HG03108 (cell line): ENCODE data around the gene CST7.
A peak's percentile ranks its signal among the peaks of the same experiment; 100 is the strongest.
"Not testable (repeated sequence)": the region's sequence is repeated elsewhere in the genome, so short reads cannot be mapped to it uniquely, and the experiment has no call there.

Experiments used
- ATAC-seq: cut with Tn5 transposase; IDR thresholded peaks from one replicate; pipeline ENCODE4 v1.9.1; 2021; ENCODE audit warnings: moderate library complexity; ENCODE audit not compliant: unreplicated experiment

The CST7 gene

GRCh38 chr20:24948939-24949679 lies at the start of gene CST7:
Gene CST7 (plus strand): TSS chr20:24949269. CDS start chr20:24949506, 237 bp downstream.
- peak; percentile 74 for ATAC-seq

DNA sequence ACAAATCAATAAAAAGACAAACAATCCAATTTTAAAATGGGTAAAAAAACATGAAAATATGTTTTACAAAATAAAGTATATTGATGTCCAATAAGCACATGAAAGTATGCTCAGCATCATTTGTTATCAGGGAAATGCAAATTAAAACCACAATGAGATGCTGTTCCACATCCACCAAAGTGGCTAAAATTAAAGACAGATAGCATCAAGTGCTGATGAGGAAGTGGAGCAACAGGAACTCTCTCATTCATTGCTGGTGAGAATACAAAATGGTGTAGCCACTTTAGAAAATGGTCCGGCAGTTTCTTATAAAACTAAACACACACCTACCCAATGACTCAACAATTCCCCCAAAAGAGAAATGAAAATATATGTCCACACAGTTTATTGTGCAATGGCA lies 42.3 kb upstream of the CST7 start:
- ATAC-seq, result no peak

DNA sequence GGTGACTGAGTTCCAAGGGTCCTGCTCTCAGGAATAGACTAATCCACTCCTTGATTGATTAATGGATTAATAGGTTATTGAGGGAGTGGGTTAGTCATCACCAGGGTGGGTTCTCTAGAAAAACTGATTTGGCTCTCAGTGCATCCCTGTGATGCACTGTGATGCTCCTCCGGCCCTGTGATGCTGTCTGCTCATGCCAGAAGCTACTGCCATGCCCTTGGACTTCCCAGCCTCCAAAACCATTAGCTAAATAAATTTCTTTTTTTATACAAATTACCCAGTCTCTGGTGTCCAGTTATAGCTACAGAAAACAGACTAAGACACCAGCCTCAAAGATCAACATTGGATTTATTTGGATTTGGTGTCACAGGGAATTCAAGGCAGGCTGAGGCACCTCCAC lies 40.4 kb upstream of the CST7 start:
- ATAC-seq, result no peak

GRCh38 chr20:24909086-24909780 lies 39.8 kb upstream of the CST7 start:
- ATAC-seq, result no peak

GRCh38 chr20:24909861-24910260 lies 39.2 kb upstream of the CST7 start:
- ATAC-seq, result no peak

DNA sequence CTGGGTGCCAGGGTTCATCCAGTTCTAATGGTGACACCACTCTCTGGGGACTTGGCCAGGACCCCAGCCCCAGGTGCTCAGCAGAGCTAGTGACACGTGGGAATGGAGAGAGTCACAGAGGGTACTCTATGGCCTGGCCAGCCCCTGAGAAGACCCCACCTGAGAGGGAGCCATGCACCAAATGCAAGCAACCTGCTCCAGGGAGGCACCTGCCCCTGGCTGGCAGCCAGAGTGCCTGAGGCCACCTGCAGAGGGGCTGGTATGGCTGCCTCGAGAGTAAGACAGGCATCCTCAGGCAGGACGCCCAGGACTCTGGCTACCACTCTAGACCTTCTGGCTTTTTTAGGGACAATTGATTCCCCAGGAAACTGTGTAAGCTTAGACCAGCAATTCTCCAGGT lies 38.6 kb upstream of the CST7 start:
- no peak for ATAC-seq

DNA sequence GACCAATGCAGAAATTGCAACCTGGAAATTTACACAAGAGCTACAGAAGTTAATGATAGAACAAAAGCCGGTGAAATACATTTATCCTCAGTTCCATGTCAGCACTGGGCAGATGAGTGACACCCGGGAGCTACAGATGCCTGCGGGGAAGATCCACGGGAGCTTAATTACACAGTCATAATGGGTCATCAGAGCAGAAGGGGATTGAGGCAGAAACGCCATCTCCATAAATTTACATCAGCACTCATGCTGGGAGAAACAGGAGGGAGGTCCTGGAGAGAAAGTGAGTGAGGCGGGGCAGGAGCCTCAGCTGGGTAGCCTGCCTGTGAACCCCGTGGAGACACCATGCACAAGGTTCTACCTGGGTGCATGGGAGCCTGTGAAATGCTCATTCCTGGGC lies 37.6 kb upstream of the CST7 start:
- ATAC-seq, result no peak

DNA sequence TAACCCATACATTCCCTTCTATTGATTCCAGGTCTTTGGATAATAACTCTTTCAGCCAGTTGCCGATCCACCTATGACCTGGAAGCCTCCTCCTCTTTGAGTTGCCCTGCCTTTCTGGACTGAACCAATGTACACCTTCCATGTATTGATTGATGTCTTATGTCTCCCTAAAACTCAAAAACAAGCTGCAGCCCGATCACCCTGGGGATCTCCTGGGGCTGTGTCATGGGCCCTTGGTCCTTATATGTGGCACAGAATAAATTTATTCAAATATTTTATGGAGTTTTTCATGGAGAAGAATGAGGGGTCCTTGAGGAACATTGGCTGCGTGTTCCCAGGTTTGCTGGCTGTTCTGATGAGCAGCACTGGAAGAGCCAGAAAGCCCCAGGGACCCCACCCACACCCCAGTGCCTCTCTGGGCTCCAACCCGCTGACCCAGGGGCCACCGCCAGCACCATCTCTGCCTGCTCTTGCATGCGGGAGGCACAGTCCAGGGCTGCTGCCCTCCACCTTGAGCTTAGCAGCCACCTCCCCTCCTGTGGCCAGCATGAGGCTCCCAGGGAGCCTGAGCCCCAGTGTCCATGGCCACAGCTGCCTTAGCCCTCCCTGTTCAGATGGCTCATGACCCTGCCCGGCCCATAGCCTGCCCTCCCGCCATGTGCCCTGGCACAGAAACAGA lies 36.5 kb upstream of the CST7 start:
- no peak for ATAC-seq

DNA sequence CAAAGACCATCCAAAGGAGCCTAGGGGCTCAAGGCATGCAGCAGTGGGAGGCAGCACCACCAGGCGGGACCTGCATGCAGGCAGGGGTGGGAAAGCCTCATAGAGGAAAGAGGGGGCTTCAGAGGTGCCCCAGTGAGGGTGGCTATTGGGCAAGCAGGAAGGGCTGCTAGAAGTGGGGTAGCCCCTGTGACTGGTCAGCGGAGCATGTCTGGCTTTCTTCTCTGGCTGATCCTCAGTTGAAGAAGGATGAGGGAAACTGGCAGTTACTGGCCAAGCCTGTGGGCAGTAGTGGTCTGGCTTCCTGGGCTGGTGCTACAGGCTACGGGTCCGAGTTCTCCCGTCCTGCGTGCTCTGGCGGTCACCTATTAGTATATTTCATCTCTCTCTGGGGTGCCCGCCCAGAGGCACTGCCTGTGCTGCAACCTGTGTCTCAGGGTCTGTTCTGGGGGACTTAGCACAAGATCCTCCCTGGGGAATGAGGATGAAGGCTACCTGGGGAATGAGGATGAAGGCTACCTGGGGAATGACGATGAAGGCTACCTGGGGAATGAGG lies 35.9 kb upstream of the CST7 start:
- no peak for ATAC-seq

DNA sequence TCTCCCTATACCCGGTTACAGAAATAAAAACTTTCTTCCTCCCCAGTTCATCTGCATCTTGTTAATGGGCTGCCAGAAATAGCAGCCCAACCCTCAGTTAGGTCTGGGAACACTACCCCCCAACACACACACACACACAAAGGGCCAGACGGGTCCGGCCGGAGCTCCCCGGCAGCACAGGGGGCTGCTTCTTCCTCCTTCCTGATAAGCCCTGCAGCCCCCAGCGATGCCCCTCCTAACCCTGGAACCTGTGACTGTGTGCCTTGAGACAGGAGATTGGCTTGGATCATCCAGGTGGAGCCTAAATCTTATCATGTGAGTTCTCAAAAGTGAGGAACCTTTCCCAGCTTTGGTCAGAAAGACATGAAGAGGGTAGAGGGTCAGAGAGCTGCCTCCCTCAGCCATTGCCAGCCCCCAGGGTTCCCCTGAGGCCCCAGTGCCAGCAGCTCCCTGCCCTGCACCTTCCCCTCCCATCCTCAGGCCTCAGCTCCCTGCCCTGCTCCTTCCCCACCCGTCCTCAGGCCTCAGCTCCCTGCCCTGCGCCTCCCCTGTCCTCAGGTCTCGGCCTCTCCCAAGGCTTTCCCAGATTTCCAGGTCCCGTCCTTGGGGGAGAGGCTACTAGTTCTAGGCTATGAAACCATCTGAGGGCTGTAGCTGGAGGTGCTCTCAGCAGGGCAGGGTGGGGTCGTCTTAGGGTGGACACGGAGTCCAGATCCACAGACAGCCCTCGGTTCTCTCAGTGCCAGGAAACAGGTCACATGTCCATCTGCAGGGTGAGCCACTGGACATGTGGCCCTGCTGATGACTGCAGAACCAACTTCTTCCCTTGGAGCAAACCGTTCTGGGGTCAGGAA lies 34.5 kb upstream of the CST7 start:
- ATAC-seq, result no peak

DNA sequence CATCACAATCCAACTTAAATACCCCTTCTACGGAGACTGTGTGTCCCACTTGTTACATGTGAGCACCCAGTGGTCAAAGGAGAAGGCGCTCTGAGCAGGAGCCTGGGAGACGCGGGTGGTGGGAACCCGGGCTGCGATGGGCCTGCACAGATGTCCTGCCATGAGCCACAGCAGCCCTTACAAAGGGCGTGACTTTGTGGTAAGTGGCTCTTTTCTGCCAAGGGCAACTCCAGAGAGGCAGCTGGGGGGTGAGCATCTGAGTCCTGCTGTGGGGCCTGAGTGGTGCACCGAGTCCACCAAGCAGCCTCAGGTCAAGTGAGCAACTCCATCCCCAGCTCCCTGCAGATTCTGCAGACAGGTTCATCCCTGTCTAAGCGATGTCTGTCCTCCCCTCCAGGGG lies 33.6 kb upstream of the CST7 start:
- ATAC-seq, result no peak

DNA sequence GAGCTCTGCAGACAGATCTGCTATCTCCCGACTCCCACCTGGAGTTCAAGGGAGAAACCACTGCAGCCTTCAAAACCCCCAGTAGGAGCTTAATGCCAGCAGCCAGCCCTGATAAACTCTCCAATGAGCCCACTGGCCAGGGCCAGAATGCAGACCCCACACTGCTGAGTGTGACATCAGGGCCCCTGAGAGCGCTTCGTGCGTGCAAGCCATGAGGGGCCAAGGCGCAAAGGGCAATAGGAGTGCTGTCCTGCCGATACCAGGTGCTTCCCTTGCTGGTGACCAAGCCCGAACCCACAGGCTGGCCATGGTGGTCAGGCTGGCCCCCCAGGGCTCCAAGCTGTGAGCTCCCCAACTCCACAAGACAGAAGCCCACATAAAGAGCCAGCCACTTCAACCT lies 33.2 kb upstream of the CST7 start:
- no peak for ATAC-seq

- ATAC-seq, result no peak
Measured at GRCh38 chr20:24916412-24916811, 32.7 kb upstream of the CST7 start.

GRCh38 chr20:24917056-24917455 lies 32.0 kb upstream of the CST7 start:
- ATAC-seq, result no peak

DNA sequence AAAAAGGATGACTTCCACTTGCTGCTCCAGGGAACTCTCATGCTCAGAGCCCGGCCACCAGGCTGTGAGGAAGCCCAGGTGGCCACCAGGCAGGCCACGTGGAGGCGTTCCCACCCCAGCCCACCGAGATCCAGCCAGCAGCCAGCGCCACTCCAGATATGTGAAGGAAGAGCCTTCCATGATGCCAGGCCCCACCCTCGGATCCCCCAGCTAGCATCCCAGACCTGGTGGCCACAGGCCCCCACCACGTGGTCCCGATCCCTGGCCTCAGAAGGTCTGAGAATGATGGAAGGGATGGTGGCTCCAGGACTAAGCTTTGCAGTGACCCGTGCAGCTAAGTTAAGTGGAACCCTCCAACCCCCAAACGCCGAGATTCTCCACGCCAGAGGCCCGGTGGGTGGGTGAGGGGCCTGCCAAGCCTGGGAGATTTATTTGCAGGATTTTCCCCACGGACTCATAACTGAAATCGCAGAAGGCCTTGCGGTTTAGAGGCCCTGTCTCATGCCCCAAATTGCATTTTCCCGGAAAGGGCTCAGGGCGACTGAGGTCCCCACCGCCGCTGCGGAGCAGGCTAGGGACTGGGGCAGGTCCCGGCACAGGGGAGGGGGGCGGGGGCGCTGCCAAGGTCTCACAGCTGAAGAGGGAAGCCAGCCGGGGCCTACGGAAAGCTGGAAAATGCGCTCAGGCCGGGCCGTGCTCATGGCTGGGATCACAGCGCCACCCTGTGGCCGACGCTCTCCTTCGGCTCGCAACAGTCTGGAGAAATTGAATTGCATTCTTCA lies 31.1 kb upstream of the CST7 start:
- no peak for ATAC-seq

DNA sequence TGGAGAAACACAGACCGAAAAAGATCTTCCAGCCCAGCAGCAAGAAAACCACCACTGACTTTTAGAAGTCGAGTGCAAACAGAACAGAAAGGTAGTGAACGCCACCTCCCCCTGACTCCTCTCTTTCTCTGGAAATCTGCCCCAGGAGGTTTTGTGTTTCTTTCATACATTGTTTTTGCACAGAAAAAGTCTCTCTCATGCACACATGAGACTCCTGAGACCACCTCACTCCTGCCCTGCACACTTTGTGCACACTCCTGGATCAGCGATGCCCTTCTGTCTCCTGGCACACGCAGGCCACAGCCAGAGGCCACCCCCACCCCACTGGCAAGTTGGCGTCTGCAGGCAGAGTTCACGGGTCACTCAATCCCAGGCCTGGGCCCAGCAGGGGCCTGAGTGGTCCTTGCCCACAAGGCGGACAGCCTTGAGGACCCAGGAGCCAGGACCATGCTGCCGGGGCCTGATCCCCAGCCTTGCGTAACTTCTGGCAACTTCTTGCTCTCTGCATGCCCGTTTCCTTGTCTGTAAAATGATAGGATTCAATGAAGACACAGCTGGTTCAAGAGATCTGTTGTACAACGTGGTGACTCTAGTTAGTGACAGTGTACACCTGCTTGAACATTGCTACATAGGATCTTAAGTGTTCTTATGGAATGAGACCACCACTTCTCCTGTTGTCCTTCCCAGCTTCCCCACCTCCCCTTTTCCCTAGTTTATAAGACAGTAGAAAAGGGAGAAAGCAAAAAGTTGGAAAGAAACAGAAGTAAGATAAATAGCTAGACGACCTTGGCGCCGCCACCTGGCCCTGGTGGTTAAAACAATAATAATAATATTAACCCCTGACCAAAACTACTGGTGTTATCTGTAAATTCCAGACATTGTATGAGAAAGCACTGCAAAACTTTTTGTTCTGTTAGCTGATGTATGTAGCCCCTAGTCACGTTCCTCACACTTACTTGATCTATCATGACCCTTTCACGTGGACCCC lies 30.2 kb upstream of the CST7 start:
- ATAC-seq, result no peak

DNA sequence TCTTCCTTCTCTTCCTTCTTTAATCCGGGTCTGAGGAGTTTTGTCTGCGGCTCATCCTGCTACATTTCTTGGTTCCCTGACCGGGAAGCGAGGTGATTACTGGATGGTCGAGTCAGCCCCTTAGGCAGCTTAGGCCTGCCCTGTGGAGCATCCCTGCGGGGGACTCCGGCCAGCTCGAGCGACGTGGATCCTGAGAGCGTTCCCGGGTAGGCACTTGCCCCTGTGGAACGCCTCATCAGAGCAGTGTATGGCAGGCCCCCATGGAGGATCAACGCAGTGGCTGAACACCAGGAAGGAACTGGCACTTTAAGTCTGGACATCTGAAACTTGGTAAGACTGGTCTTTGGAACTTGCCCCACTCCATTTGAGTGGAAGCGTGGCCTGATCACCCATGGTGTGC lies 29.4 kb upstream of the CST7 start:
- not testable (repeated sequence) for ATAC-seq

- not testable (repeated sequence) for ATAC-seq
Measured at GRCh38 chr20:24920706-24921105, 28.4 kb upstream of the CST7 start.

GRCh38 chr20:24929259-24929658 lies 19.8 kb upstream of the CST7 start:
- not testable (repeated sequence) for ATAC-seq
